ENCODE results near the gene ADORA3. TPM values are rescaled to one million over a fixed set of nuclear protein-coding genes. Genes with fewer than 3 reads are reported as not detected.
A peak's percentile ranks its signal among the peaks of the same experiment; 100 is the strongest.

Gene ADORA3
- total RNA-seq, 1 donor from 2014 or later = not detected

- Mint-ChIP-seq H3K9me3 (ENCODE audit: unreplicated experiment) (no peaks in the 10 kb centered on the region), H3K27ac (ENCODE audit: unreplicated experiment) (no peak overlapping the region), H3K4me3 (ENCODE audit: unreplicated experiment) (no peak overlapping the region), H3K27me3 (ENCODE audit: unreplicated experiment) (no peaks in the 10 kb centered on the region), H3K4me1 (ENCODE audit: unreplicated experiment) (peaks cover 20% of the 10 kb centered on the region), H3K36me3 (ENCODE audit: unreplicated experiment) (peaks cover 54% of the 10 kb centered on the region)
- TF ChIP-seq CTCF (IDR thresholded peaks at IDR 0.05) = no peak
- no peak for DNase-seq (ENCODE audit: extremely low spot score, unreplicated experiment)
Measured at GRCh38 chr1:111454859-111455641, 48.4 kb downstream of the ADORA3 start.

GRCh38 chr1:111453706-111454105 lies 49.7 kb downstream of the ADORA3 start:
- Mint-ChIP-seq H3K4me3 (ENCODE audit: unreplicated experiment) (no peak overlapping the region), H3K36me3 (ENCODE audit: unreplicated experiment) (peaks cover 44% of the 10 kb centered on the region), H3K4me1 (ENCODE audit: unreplicated experiment) (peaks cover 28% of the 10 kb centered on the region), H3K27me3 (ENCODE audit: unreplicated experiment) (no peaks in the 10 kb centered on the region), H3K27ac (ENCODE audit: unreplicated experiment) (no peak overlapping the region), H3K9me3 (ENCODE audit: unreplicated experiment) (no peaks in the 10 kb centered on the region)
- TF ChIP-seq CTCF (IDR thresholded peaks at IDR 0.05) = no peak
- DNase-seq (ENCODE audit: extremely low spot score, unreplicated experiment) = no peak

GRCh38 chr1:111452581-111452980 lies 50.9 kb downstream of the ADORA3 start:
- Mint-ChIP-seq H3K4me3 (ENCODE audit: unreplicated experiment) (no peak overlapping the region), H3K9me3 (ENCODE audit: unreplicated experiment) (no peaks in the 10 kb centered on the region), H3K27ac (ENCODE audit: unreplicated experiment) (no peak overlapping the region), H3K36me3 (ENCODE audit: unreplicated experiment) (peaks cover 34% of the 10 kb centered on the region), H3K4me1 (ENCODE audit: unreplicated experiment) (peaks cover 36% of the 10 kb centered on the region), H3K27me3 (ENCODE audit: unreplicated experiment) (no peaks in the 10 kb centered on the region)
- TF ChIP-seq CTCF (IDR thresholded peaks at IDR 0.05) = no peak
- no peak for DNase-seq (ENCODE audit: extremely low spot score, unreplicated experiment)

GRCh38 chr1:111450185-111450584 lies 53.2 kb downstream of the ADORA3 start:
- Mint-ChIP-seq H3K27me3 (ENCODE audit: unreplicated experiment) (no peaks in the 10 kb centered on the region), H3K9me3 (ENCODE audit: unreplicated experiment) (no peaks in the 10 kb centered on the region), H3K27ac (ENCODE audit: unreplicated experiment) (peak overlapping the region; percentile 99), H3K36me3 (ENCODE audit: unreplicated experiment) (peaks cover 22% of the 10 kb centered on the region), H3K4me3 (ENCODE audit: unreplicated experiment) (peak overlapping the region; percentile 100), H3K4me1 (ENCODE audit: unreplicated experiment) (peaks cover 46% of the 10 kb centered on the region)
- no peak for DNase-seq (ENCODE audit: extremely low spot score, unreplicated experiment)
- TF ChIP-seq CTCF (IDR thresholded peaks at IDR 0.05) = no peak

GRCh38 chr1:111449703-111450017 lies 53.8 kb downstream of the ADORA3 start:
- H3K4me1 Mint-ChIP-seq (ENCODE audit: unreplicated experiment) = peaks cover 42% of the 10 kb centered on the region
- H3K9me3 Mint-ChIP-seq (ENCODE audit: unreplicated experiment) = no peaks in the 10 kb centered on the region
- H3K4me3 Mint-ChIP-seq (ENCODE audit: unreplicated experiment) = peak overlapping the region; percentile 100
- TF ChIP-seq CTCF (IDR thresholded peaks at IDR 0.05) = no peak
- peaks cover 18% of the 10 kb centered on the region for H3K36me3 Mint-ChIP-seq (ENCODE audit: unreplicated experiment)
- no peaks in the 10 kb centered on the region for H3K27me3 Mint-ChIP-seq (ENCODE audit: unreplicated experiment)
- no peak for DNase-seq (ENCODE audit: extremely low spot score, unreplicated experiment)
- H3K27ac Mint-ChIP-seq (ENCODE audit: unreplicated experiment) = peak overlapping the region; percentile 99

Other genes starting within 250 kb of the ADORA3 start
- gene CHIA, start 212.8 kb downstream of the ADORA3 start, total RNA-seq = not detected in 2 replicates
- gene OVGP1, start 75.9 kb downstream of the ADORA3 start, total RNA-seq = 1.1 and 1.6 TPM in 2 replicates
- 22.7 and 24.0 TPM in 2 replicates for gene WDR77, start 54.4 kb downstream of the ADORA3 start, total RNA-seq
- gene ATP5PB, start 54.2 kb downstream of the ADORA3 start, total RNA-seq = 185 and 187 TPM in 2 replicates
- 0.34 and 0.70 TPM in 2 replicates for gene C1orf162, start 29.6 kb downstream of the ADORA3 start, total RNA-seq
- not detected in 2 replicates for gene TMIGD3, start within 50 bp of the ADORA3 start, total RNA-seq
- gene RAP1A, start 116.2 kb upstream of the ADORA3 start, total RNA-seq = 48.3 and 51.0 TPM in 2 replicates
- gene INKA2, start 235.8 kb upstream of the ADORA3 start, total RNA-seq = 5.5 and 6.2 TPM in 2 replicates

Data from osteocyte (in vitro differentiated cells).